Measurements from ENCODE around the gene PLEKHG3.
A peak's percentile ranks its signal among the peaks of the same experiment; 100 is the strongest.
"Not testable (repeated sequence)": the region's sequence is repeated elsewhere in the genome, so short reads cannot be mapped to it uniquely, and the experiment has no call there.

The PLEKHG3 gene

GRCh38 chr14:64704143-64704742 is at the start of gene PLEKHG3:
TSS of gene PLEKHG3 (plus strand) at chr14:64704424. CDS start at chr14:64727632, 23,208 bp downstream.
- H3K27ac ChIP-seq, result peak within 1 kb of the TSS; percentile 83
- TF ChIP-seq ZFX (IDR thresholded peaks at IDR 0.05; ENCODE audit: borderline replicate concordance) (no peak), CTCF (IDR thresholded peaks at IDR 0.05) (no peak)

GRCh38 chr14:64654901-64655300 is 49.3 kb upstream of the PLEKHG3 start:
- H3K27ac ChIP-seq, result no peak overlapping the region
- no peak for TF ChIP-seq ZFX (IDR thresholded peaks at IDR 0.05; ENCODE audit: borderline replicate concordance)
- TF ChIP-seq CTCF (IDR thresholded peaks at IDR 0.05), result no peak

GRCh38 chr14:64656986-64657385 is 47.2 kb upstream of the PLEKHG3 start:
- H3K27ac ChIP-seq, result no peak overlapping the region
- no peak for TF ChIP-seq CTCF (IDR thresholded peaks at IDR 0.05)
- TF ChIP-seq ZFX (IDR thresholded peaks at IDR 0.05; ENCODE audit: borderline replicate concordance), result no peak

GRCh38 chr14:64658201-64658600 is 46.0 kb upstream of the PLEKHG3 start:
- TF ChIP-seq CTCF (IDR thresholded peaks at IDR 0.05) (no peak), ZFX (IDR thresholded peaks at IDR 0.05; ENCODE audit: borderline replicate concordance) (no peak)
- no peak overlapping the region for H3K27ac ChIP-seq

- not testable (repeated sequence) for H3K27ac ChIP-seq
These were observed 45.4 kb upstream of the PLEKHG3 start for GRCh38 chr14:64658700-64659264.

- no peak overlapping the region for H3K27ac ChIP-seq
- no peak for TF ChIP-seq CTCF (IDR thresholded peaks at IDR 0.05)
- TF ChIP-seq ZFX (IDR thresholded peaks at IDR 0.05; ENCODE audit: borderline replicate concordance), result no peak
These were observed 44.9 kb upstream of the PLEKHG3 start for GRCh38 chr14:64659366-64659765.

GRCh38 chr14:64663174-64663573 is 41.0 kb upstream of the PLEKHG3 start:
- TF ChIP-seq CTCF (IDR thresholded peaks at IDR 0.05), result no peak
- TF ChIP-seq ZFX (IDR thresholded peaks at IDR 0.05; ENCODE audit: borderline replicate concordance), result no peak
- H3K27ac ChIP-seq, result no peak overlapping the region

- no peak for TF ChIP-seq ZFX (IDR thresholded peaks at IDR 0.05; ENCODE audit: borderline replicate concordance)
- TF ChIP-seq CTCF (IDR thresholded peaks at IDR 0.05), result peak; percentile 78
- H3K27ac ChIP-seq, result no peak overlapping the region
These were observed 32.6 kb upstream of the PLEKHG3 start for GRCh38 chr14:64671591-64671990.

Data from 22Rv1 (cell line).